ENCODE data around the gene AGBL4.

The AGBL4 gene

GRCh38 chr1:48726557-48727215, 1297.1 kb downstream of the AGBL4 start:
- DNase-seq (ENCODE audit: low read depth, low spot score), result no peak

GRCh38 chr1:48726139-48726538, 1297.6 kb downstream of the AGBL4 start:
- DNase-seq (ENCODE audit: low read depth, low spot score), result no peak

GRCh38 chr1:48725341-48726046, 1298.3 kb downstream of the AGBL4 start:
- no peak for DNase-seq (ENCODE audit: low read depth, low spot score)

- no peak for DNase-seq (ENCODE audit: low read depth, low spot score)
Observed at GRCh38 chr1:48720929-48721328, 1302.8 kb downstream of the AGBL4 start.

GRCh38 chr1:48718705-48719104, 1305.0 kb downstream of the AGBL4 start:
- no peak for DNase-seq (ENCODE audit: low read depth, low spot score)

GRCh38 chr1:48718116-48718630, 1305.6 kb downstream of the AGBL4 start:
- no peak for DNase-seq (ENCODE audit: low read depth, low spot score)

- no peak for DNase-seq (ENCODE audit: low read depth, low spot score)
Observed at GRCh38 chr1:48717082-48717481, 1306.7 kb downstream of the AGBL4 start.

GRCh38 chr1:48715921-48716320, 1307.8 kb downstream of the AGBL4 start:
- no peak for DNase-seq (ENCODE audit: low read depth, low spot score)

- DNase-seq (ENCODE audit: low read depth, low spot score), result no peak
Observed at GRCh38 chr1:48710915-48711314, 1312.8 kb downstream of the AGBL4 start.

GRCh38 chr1:48710318-48710717, 1313.4 kb downstream of the AGBL4 start:
- no peak for DNase-seq (ENCODE audit: low read depth, low spot score)

GRCh38 chr1:48704736-48705135, 1319.0 kb downstream of the AGBL4 start:
- DNase-seq (ENCODE audit: low read depth, low spot score), result no peak

GRCh38 chr1:48701445-48701844, 1322.3 kb downstream of the AGBL4 start:
- DNase-seq (ENCODE audit: low read depth, low spot score), result no peak

GRCh38 chr1:48697066-48697707, 1326.6 kb downstream of the AGBL4 start:
- DNase-seq (ENCODE audit: low read depth, low spot score), result no peak

GRCh38 chr1:48695161-48695560, 1328.6 kb downstream of the AGBL4 start:
- DNase-seq (ENCODE audit: low read depth, low spot score), result no peak

- DNase-seq (ENCODE audit: low read depth, low spot score), result no peak
Observed at GRCh38 chr1:48693674-48694320, 1330.0 kb downstream of the AGBL4 start.

GRCh38 chr1:48693180-48693579, 1330.6 kb downstream of the AGBL4 start:
- no peak for DNase-seq (ENCODE audit: low read depth, low spot score)

GRCh38 chr1:48692235-48692634, 1331.5 kb downstream of the AGBL4 start:
- DNase-seq (ENCODE audit: low read depth, low spot score), result no peak

- no peak for DNase-seq (ENCODE audit: low read depth, low spot score)
Observed at GRCh38 chr1:48691429-48692001, 1332.2 kb downstream of the AGBL4 start.

- DNase-seq (ENCODE audit: low read depth, low spot score), result no peak
Observed at GRCh38 chr1:48688102-48688760, 1335.5 kb downstream of the AGBL4 start.

GRCh38 chr1:48687282-48688045, 1336.3 kb downstream of the AGBL4 start:
- peak; percentile 67 for DNase-seq (ENCODE audit: low read depth, low spot score)
